OCI-LY3 (cell line): Measurements from ENCODE around the gene ESR1.

Experiments
- EZH2phosphoT487 ChIP-seq: fragments of 200-600 bp; shearing (Covaris generic); IDR thresholded peaks from 2 replicates; pipeline ENCODE4 v1.6.1; 2018; ENCODE audit warnings: antibody characterized with exemption, mixed run types, low read depth
- TF ChIP-seq, protein P1 (sequence below): fragments of 200-600, 300-600 bp; sonication (generic); IDR thresholded peaks from 2 replicates; pipeline ENCODE4 v1.5.1; 2014; ENCODE audit warnings: antibody characterized with exemption, low read length, low read depth

DNA sequence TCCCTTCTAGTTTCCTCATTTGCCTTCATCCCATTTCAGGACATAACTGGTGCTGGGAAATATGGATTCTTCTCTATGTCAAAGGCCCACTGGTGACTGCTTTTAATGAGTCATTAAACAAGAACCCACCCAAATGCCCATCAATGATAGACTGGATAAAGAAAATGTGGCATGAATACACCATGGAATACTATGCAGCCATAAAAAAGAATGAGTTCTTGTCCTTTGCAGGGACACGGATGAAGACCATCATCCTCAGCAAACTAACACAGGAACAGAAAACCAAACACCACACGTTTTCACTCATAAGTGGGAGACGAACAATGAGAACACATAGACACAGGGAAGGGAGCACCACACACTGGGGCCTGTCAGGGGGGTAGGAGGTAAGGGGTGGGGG lies 310.7 kb downstream of the ESR1 start:
- no peak for TF ChIP-seq EZH2phosphoT487
- TF ChIP-seq, protein P1, sequence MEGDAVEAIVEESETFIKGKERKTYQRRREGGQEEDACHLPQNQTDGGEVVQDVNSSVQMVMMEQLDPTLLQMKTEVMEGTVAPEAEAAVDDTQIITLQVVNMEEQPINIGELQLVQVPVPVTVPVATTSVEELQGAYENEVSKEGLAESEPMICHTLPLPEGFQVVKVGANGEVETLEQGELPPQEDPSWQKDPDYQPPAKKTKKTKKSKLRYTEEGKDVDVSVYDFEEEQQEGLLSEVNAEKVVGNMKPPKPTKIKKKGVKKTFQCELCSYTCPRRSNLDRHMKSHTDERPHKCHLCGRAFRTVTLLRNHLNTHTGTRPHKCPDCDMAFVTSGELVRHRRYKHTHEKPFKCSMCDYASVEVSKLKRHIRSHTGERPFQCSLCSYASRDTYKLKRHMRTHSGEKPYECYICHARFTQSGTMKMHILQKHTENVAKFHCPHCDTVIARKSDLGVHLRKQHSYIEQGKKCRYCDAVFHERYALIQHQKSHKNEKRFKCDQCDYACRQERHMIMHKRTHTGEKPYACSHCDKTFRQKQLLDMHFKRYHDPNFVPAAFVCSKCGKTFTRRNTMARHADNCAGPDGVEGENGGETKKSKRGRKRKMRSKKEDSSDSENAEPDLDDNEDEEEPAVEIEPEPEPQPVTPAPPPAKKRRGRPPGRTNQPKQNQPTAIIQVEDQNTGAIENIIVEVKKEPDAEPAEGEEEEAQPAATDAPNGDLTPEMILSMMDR: no peak
